GM21515 (cell line): ENCODE results near the gene TMOD2.

Experiments used
- ATAC-seq: cut with Tn5 transposase; IDR thresholded peaks from one replicate; pipeline ENCODE4 v1.9.1; 2021; ENCODE audit not compliant: unreplicated experiment

The TMOD2 gene

DNA sequence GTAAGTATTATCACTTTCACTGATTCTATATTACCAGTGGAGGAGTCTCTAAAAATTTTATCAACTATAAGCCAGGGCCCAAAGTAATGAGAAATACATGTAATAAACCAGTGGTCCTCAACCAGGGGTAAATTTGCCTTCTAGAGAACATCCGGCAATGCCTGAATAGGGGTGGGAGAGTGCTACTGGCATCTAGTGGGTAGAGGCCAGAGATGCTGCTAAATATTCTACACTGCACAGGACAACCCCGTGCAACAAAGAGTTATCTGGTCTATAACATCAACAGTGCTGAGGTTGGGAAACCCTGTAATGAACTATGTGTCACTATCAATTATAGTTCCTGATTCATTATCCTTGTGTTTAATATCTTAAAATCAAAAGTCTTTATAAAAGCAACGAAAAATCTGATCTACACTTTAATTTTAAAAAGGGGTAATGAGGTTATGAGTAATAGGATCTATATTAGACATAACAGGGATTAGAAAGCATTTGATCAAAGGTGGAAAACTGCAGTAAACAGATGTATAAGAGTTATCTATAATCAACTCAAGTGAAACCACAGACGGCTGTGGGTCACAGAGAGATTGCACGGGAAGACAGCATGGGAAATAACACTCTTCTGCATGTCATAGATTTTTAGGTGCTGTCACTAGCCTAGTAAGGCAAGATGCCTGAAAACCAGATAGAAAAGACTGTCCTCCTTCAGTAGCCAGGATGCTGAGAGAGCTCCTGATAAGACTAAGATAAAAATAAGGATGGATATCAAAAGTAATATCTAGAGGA, 16.0 kb upstream of the TMOD2 start:
- ATAC-seq, result no peak

DNA sequence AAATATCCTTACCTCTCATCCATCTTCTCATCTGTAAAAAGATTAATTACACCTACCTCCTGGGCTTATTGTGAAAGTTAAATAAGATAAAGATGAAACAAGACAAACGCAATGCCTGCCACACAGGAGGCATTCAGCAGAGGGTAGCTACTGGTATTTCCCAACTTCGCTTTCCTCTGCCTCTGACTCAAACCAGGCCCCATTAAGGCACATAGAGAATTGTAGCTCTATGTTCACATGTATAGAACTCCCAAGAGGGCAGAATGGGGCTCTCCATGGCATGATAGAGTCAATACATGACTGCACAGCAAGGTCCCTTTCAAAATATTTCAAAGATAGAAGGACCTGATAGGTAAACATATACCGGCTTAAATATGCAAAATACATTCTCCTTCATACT, 15.3 kb upstream of the TMOD2 start:
- ATAC-seq, result no peak

DNA sequence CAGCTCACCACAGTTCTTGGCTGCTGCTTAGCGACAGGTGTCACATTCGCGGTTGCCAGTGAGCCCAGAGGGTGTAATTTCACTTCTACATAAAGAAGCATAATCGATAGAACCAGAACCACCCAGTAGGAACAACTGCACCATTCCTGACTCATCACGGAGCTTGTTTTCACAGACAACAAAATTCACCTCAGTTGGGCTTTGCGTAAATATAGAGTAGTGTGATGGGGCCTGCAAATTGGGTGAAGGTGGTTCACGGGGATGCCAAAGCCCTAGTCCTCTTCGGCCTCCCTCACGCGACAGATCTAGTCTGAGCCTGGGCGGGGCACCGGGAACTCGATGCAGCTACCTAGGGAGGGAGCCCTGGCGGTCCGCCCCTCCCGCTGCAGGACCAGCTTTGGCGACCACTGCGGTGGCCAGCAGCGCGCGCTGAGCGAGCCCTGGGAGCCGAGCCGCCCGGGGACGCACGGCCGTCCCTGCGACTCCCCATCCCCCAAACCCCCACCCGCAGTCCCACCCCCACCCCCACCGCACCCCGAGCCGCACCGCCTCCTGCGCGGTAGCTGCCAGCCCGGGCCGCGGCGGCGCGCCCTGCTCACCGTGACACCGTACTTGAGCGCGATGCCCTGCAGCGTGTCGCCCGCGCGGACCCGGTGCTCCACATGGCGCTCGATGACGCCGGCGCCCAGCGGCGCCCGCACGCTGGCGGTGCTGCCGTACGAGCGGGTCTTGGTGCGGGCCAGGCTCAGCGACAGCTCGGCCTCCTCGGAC, 14.5 kb upstream of the TMOD2 start:
- peak; percentile 35 for ATAC-seq

DNA sequence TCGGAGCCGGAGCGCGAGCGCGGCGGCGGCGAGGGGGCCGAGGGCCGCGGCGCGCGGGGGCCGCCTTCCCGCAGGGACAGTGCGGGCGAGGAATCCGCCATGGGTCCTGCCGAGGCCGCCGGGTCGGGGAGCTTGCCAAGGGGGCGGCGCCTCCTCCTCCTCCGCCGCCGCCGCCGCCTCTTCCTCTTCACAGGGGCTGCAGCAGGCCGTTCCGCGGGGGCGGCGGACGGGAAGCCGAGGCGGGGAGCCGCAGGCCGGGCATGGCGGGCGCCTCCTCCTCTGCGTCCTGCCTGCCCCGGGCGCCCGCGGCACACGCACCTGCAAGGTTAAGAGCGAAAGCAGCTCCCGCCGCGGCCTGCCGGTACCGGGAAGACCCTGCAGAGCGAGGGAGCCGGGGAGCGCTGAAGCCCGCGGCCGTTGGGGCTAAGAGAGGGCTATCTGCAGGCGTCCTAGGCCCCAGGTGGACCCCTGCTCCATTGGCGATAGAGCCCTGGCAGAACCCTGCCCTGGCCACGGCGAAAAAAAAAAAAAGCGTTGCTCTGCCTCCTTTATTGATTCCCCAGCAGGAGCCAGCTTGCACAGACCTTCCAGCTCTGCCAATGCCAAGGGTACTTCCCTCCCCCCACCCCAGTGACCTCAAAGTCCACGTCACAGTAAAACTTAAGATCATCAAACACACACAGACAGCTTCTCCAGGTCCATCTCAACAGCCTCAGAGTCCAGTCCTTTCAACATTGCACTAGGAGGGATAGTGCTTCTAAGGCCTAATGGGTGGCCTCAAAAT, 13.7 kb upstream of the TMOD2 start, which contains the start of gene LYSMD2:
Gene LYSMD2, minus strand, starts transcription at position 134 of the 784 bp plus-strand sequence. Its CDS starts 33 bp downstream, at position 101.
- ATAC-seq, result peak; percentile 43

DNA sequence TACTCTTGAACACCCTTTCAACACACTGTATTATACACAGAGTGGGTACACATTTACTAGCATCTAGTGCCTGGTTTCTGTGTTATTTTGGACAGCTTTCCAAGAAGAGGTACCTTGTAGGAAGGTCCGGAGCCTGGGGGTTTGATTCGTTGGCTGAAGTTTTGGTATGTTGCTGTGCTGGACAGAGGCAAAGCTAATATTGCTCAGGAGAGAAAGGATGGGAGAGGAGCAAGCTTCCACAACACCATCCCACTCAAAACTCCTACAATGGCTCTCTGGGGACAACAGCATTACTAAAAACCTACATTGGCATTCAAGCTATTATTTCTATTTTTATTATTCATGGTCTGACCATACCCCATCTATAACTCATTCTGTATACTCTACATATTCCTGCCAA, 12.8 kb upstream of the TMOD2 start:
- no peak for ATAC-seq

DNA sequence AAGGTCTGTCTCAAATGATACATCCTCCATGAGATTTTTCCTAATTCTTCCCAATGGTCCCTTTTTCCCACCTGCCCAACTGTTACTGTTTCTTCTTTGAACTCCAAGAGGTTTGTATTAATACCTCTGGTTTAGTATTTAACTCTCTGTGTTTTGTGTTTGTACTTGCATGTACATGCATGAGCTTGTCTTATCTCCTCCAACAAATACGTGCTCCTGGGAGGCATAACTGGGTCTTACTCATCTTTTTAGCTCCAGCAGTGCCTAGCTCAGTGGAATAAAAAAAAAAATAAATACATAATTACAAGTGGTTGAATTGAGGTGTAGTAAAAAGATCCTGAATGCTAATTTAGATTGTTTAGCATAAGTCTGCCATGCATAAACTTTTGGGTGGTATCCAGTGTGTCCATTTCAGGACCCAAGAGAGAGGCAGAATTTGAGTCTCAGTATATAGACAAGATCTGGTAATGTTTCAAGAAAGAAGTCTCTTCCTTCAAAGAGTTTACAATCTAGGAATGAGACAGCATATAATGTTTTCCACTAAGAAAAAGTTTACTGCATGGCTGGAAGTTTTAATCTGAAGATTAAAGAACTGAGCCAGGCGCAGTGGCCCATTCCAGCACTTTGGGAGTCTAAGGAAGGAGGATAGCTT, 12.2 kb upstream of the TMOD2 start:
- no peak for ATAC-seq

DNA sequence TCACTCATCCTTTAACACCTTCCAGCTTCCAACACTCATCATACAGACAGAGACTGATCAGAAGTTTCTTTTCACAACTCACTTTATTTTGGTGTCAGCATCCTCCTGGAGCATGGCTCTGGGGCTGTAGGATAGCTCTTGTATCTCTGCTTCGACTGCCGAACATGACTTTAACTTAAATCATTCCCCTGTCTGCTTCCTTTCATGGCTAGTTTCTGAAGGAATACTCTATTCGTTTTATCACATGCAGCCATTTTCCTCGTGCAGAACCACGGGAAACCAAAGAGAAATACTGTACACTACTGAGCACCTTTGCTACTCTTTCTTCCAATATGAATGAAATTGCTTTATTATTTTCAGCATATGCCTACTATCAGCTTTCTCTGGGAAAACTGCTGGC, 2.1 kb upstream of the TMOD2 start:
- no peak for ATAC-seq

DNA sequence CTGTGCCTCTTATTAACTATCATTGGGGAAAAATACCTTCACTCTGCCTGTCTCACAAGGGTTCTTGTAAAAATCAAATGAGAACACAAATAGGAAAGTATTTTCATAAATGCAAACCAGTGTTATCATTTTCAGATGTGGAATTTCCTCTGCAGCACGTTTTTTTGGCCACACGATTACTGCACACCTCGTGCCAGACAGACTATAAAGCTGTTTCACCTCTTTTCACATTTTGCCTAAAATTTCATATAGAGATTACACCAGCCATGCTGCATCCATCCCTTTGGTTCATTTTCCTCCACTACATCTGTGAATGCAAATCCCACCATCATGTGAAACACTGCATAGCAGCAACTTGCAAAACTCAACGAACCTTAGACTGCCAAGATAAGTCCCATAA, 1.2 kb upstream of the TMOD2 start:
- no peak for ATAC-seq

DNA sequence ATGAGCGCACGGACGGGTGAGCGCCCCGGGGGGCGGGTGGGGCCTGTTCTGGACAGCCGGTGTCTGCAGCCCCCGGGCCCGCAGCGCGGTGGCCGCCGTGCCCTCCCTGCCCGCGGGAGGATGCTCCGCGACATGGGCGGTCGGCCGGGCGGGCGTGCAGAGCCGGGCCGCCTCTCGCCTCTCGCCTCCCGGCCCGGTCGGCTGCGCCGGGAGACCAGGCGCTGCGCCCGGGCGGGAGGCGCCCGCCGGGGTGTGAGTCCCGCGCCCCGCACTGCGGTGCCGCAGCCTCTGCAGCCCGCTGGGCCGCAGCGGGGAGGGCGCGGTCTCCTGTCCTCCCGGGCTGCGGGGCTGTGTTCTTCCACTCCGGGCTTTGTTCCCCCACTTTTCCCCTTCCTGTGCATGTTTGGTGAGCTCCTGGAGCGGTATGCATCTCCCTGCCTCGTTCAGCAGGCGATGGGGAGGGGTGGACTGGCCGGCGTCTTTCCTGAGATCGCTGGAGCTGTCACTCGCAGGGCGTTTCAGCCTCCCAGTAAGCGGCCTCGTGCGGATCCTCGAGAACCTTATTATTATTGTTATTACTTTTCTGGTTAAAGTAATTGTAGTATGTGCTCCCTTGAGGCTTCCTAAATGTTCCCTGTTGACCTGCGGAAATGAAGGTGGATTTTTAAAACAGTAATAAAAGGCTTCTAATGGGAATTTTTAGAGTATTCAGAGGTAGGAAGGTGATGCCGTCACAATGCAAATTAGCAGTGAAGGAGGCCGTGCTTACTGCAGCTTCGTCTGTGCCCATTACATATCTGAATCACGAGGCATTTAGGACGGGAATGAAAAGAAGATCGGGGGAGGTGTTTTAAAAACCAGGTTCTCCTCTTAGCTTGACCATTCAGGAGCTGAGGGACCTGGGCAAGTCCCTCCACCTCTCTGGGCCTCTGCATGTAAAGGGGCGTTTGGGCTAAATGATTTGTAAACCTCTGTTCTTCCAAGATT, 593 bp downstream of the TMOD2 start:
- peak; percentile 32 for ATAC-seq

DNA sequence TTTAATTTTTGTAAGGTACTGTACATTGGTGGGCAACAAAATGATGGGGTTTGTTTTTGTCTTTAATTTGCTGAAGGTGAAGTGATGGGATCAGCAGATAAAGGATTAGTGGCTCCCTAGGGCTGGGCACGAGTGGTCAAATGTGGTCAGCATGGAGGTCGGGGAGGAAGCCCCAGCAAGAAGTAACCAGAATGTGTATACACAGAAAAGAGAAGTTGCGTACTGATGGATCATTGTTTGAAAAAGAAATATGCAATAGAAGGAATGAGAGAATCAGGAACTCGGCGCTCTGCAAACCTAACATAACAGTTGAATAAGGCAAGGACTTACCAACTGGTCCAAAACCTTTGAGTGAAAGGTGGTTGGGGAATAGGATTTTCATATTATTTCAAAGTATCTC, 1.5 kb downstream of the TMOD2 start:
- ATAC-seq, result no peak

DNA sequence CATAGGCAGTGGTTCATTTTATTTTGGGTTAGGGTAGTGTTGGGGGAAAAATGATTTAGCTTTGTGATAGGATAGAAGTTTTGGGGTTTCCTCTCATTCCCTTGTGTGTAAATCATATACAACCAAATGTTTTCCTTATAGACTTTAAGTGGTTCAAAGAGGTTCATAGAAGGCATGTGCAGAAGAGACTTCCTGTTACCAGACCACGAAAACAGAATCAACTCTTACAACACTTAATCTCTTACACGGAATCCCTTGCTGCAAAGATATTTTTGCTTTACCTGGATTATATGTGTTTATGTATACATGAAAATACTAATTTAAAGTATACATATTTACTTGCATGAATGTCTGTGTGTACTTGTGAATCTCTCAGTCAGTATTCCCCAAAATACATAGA, 2.9 kb downstream of the TMOD2 start:
- no peak for ATAC-seq

DNA sequence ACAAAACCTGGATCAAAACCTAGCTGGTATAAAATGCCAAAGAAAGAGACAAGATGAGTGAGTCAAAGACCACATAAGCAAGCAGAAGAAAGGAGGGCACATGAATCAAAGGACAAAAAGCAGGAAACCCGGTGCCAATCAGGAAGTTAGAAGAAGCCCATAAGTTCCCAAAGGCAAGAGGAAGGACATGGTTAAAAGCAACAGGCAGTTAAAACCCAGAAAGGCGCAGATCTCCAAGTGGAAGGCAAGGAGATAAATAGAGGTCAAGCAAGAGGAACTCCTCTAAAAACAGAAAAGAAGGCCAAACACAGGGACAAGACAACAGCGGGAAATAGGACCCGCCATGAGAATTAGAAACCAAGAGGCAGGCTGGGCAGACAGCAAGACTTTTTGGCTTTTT, 4.4 kb downstream of the TMOD2 start:
- ATAC-seq, result no peak

DNA sequence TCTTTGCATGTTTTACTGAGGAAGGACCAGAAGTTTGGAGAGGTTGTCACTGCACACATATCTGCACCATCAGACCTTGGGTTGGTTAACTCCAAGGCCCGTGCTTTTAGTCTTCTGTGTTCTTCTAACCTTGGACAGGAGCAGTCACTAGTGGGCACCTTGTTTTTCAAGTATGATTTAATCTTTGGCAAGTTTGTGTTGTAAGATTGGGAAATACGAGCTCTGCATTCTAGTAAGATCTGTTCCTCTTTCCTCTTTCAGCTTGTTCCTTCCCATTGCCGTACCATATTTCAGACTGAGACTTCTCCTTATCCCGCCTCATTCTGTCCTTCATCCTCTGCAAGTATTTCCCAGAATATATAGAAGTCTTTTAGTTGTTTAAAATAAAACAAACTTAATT, 5.1 kb downstream of the TMOD2 start:
- ATAC-seq, result no peak

DNA sequence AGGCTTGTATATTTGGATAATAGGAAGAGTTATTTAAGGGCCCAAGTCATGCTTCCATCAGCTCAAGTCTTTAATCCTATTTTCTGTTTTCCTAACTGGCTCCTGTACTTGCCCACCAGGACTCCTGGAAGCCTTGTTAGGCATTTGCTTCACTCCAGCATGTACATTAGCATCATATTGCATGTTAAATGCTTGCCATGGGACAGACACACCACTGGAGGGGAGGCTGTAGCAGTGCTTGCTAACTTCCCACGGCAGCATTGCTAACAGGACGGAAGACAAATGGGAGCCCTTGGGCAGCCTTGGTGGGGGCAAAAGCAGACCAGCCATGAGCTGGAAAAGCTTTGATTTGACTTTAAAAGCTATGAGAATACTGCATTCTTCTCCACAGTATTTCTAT, 6.1 kb downstream of the TMOD2 start:
- ATAC-seq, result no peak

DNA sequence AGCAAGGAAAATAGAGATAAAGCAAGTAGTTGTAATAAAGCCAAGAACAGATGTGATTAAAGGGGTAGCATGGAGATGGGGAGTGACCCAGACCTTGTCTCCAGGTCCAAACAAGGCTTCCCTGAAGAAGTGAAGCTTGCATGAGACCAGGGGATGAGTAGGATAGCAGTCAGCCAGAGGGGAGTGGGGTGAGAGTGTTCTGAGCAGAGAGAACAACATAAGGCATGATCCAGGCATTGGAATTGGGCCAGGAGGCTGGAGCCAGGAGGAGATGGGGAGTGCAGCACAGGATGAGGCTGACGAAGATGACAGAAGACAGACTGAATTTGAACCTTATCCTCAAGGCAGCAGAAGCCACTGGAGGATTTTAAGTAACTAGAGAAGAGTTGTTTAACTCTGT, 7.2 kb downstream of the TMOD2 start:
- no peak for ATAC-seq

DNA sequence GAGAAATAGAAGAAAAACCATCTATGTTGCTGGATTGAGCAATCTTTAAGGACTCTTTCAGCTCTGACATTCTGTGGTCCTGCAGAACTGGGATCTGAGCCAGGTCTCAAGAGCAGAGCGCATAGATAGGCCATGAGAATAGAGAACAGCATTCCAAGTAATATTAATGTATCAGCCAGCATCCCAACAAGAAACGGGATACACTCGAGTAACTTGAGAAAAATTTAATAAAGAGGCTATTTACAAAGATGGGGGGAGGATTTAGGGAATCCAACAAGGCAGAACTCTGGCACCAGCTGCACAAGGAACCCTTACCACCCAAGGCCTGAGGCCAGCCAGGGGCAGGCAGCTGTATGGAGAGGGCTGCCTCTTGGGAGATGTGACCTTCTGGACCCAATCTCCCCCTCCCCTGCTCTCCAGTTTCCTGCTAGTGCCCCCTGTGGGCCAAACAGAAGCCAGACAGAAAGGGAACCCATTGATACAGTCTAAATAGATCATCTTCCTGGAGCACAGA, 8.2 kb downstream of the TMOD2 start:
- ATAC-seq, result no peak

DNA sequence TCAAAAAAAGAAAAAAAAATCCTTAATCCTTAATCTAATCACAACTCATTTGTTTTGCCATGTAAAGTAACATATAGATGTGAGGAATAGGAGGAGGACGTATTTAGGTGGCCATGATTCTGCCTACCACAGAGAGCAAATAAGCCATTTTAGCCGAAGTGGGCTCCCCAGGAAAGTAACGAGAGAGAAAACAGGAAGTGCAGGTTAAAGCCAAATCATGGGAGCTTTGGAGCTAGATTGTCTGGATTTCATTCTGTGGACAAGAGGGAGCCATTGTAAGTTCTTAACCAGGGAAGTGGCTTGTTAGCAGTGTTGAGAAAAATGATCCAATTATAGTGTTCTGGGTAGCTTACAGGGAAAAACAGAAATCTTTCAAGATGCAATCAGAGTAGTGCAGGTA, 9.4 kb downstream of the TMOD2 start:
- ATAC-seq, result no peak

DNA sequence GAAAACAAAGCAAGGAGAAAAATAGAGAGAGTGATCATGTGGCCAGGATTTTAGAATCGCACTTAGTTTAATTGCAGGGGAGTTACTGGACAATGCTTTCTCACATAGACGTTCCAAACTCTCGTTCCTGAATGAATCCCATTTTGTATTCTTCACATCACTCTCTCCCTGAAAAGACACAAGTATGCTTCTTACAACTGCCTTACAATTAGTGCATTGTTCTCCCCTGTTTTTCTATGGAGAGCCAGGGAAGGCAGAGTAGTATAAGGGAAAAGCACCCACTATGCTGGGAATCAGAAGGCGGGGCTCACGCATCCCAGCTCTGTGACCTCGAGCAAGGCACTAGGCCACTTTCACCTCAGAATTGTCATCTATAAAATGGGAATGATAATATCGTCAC, 14.4 kb downstream of the TMOD2 start:
- no peak for ATAC-seq

DNA sequence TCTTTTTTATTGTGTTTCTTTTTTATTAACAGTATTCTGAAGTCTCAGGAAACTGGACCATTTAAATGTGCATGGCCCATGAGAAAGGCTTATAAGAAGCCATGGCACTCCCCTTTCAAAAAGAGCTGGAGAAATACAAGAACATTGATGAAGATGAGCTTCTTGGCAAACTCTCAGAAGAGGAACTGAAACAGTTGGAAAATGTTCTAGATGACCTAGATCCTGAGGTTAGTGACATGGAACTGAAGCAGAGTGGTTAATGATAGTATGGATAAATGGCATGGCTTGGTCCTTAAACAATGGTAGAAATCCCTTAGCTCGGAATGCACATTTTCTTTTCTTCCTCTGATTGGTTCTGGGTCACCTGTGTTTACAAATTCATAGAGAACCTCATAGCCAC, 14.9 kb downstream of the TMOD2 start:
- no peak for ATAC-seq

DNA sequence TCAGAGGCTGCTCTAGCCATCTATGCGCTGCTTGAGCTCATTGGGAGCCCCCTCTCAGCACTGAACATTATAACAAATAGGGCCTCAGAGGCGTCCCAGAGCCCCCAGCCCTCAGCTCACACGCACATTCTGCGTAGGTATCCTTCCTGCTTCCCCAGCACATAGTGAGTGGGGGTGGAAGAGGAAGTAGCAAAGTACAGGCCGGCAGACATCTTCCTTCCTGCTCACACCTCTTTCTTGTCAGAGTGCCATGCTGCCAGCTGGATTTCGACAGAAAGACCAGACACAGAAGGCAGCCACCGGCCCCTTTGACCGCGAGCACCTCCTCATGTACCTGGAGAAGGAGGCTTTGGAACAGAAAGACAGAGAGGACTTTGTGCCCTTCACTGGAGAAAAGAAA, 16.6 kb downstream of the TMOD2 start:
- no peak for ATAC-seq
